CD4-positive, alpha-beta T cell treated with Interferon alpha-2 for 1 hour (primary cell): ENCODE results near the gene ARMH3.
"Not testable (repeated sequence)": the region's sequence is repeated elsewhere in the genome, so short reads cannot be mapped to it uniquely, and the experiment has no call there.

Experiments used
- DNase-seq, 2 donors: peaks; one replicate each; pipeline ENCODE4 v3.0.0-alpha.2; 2020 to 2022

The ARMH3 gene

DNA sequence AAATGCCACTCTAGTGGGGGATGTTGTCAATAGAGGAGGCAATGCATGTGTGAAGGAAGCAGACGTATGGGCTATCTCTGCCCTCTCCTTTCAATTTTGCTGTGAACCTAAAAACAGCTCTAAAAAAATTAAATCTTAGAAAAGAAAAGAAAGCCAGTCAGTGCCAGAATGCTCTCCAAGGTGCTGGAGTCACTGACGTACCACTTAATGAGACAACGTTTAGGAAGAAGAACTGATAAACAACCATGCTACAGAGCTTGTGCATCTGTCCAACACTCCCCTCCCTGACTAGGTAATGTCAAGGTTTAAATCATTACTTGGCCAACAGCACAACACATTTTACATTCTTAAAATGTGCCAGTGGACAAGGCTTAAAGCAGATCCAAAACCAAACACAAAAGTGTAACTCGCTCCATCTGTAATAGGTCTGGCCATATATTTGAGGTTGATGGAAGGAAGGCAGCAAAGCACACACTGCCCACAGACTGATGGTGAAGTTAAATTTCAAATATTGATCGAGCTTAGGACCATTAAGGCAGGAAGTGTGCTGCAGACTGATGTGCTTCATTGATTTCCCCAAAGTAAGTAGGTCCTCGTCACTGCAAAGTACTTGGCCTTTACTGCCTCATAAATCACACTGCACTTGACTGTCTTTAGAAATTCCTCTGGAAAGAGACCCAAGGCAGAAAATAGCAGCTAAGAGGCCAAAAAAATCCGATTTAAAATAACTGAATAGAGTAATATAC lies 15.5 kb downstream of the ARMH3 start:
- DNase-seq: no peak

DNA sequence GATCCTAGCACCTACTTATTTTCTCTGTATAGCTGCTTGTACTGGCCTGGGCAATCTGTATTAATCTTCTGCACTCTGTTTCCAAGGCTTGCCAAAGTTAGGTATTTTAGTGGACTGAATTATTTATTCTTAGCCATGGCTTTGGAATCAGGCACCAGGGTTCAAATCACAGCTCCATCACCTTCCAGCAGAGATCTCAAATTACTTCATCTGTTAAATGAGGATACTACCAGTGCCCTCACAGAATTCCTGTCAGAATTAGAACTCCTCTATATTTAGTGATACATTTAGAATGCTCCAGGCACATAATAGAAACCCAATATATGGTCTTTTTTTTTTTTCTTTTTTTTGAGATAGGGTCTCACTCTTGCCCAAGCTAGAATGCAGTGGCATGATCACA lies 17.6 kb downstream of the ARMH3 start:
- DNase-seq: no peak

DNA sequence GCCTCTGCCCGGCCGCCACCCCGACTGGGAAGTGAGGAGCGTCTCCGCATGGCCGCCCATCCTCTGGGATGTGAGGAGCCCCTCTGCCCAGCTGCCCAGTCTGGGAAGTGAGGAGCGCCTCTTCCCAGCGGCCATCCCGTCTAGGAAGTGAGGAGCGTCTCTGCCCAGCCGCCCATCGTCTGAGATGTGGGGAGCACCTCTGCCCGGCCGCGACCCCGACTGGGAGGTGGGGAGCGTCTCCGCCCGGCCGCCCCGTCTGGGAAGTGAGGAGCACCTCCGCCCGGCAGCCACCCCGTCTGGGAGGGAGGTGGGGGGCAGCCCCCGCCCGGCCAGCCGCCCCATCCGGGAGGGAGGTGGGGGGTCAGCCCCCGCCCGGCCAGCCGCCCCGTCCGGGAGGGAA lies 20.2 kb downstream of the ARMH3 start:
- DNase-seq: not testable (repeated sequence)

DNA sequence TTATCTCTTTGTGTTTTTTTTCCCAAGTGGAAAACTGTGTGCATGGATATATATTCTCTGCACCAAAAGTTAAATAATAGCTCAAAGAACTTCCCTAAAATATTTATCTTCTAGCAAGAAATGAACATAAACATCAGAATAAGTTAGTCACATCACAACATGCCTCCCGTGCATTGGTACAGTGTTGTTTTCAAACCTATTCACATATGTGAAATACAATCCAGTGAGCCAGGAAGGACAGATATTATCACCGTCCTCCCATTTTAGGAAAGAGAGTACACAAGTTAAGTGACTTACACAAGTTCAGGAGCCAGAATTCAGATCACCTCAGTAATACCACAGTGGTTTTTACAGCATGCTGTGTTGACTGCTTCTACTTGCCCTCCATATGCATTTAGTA lies 22.2 kb downstream of the ARMH3 start:
- DNase-seq: no peak

DNA sequence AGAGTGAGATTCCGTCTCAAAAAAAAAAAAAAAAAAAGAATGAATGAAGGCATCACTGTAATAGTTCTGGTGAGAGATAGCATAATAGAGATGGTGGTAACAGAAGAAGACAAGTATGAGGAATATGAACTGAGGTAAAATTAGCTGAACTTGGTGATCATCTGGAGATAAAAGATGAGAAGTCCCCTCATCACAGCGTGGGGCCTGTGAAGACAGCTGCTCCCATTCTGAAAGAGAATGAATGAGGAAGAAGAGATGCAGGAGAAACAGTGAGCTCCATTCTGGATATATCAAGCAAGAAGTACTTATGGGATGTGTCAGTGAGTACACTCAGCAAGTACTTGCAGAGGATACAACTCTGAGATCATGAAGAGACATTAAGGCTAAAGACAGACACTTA lies 28.7 kb downstream of the ARMH3 start:
- no peak for DNase-seq

DNA sequence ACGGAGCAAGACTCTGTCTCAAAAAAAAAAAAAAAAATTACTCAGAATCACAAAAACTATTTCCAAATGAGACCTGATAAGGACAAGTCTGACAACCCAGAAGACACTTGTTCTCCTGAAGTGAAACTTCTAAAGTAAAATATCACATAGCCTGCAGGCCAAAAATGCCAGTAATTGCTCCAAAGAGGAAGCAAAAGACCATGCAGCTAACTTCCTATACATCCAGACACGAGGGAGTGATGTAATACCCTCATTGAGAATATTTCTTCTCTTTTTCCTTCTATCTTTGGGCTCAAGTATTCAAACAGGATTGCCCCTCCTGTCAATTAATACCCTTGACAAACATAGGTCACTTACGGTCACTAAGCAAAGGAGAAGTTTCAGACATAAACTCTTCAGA lies 31.2 kb downstream of the ARMH3 start:
- no peak for DNase-seq

DNA sequence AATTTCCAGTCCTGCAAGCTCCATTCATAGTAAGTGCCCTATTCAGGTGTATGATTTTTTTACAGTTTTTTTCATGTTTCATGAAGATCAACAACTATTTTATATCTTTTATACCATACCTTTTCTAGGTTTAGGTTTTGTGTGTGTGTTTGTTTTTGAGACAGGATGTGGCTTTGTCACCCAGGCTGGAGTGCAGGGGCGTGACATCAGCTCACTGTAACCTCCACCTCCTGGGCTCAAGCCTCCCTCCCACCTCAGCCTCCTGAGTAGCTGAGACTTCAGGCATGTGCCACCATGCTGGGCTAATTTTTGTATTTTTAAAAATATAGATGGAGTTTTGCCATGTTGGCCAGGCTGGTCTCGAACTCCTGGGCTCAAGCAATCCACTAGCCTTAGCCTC lies 35.0 kb downstream of the ARMH3 start:
- peak in 1 of 2 donors; percentile 10 for DNase-seq

DNA sequence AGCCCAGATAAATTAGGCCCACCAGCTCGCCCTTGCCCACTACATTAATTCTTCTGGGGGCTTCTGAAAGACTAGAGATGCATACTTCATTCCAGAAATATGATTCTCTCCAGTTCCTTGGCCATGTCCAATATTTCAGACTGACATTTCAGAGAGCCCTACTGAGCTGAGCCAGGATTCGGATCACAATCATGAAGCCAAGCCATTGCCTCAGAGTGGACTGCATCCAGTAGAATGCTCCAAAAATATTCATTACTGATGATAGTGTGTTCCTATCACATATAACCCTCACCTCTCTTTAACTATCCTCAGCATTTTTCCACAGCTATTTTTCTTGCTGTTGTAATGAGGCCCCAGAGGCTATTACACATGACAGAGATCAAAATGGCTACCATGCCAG lies 38.7 kb downstream of the ARMH3 start:
- no peak for DNase-seq

DNA sequence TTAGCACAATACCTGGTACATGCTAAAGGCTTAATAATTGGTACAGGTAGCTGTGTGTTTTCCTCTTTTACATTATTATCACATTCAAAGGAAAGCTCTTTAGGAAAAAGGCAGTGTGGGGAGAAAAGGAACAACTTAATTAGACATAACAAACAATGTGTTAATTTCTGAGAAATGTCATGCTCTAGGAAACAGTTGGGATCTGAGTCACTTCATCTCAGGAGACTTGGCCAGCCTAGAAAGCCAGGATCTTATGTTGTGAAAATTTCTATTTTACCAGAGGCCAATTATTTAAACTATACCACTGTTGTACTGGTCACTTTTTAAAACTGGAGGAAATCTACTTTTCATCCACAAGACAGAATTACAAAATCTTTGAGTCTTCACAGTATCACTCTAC lies 39.6 kb downstream of the ARMH3 start:
- DNase-seq: no peak

DNA sequence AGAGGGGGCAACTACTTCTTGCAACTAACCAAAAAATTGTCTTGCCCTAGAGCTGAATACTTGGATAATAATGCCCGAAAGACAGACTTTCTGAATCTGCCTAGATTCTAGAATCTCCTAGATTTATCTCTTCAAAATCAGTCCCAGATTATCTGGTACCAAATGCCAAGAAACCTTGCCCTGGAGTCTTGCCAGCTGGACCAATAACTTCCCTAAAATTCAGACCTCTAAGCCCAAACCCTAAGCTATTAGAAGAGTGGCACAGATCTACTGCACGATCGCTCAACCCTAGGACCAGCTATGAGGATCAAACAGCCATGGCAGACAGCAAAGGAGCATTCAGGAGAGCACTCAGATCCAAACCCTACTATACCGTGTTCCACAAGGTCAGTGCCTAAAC lies 45.0 kb downstream of the ARMH3 start:
- DNase-seq: no peak

DNA sequence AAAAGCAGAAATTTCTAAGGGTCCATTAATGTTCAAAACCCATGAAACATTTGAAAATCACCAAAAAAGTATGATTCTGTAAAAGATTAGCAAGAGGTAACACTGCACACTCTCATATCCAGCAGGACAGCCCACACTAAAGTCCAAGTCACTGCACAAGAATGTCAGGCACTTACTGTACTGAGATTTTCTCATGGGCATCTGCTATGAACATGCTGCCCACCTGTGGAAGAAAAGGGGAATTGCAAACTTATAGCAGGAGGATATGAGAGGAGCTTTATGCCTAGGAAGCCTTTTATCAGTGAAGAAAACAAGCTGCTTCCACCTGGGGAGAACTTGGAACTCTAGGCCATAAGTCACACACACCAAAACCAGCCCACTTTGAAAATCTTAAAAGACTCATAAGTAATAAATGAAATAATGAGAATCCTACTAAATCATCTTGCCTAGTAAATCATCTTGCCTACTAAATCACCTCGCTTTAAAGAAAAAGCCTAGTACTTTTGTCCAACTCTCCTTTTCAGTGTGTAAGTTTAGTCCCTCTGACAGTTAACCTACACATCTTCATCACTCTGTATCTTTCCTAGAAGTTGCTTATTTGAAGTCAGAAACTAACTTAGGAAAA lies 46.1 kb downstream of the ARMH3 start:
- peak; percentile 63 to 70 for DNase-seq

DNA sequence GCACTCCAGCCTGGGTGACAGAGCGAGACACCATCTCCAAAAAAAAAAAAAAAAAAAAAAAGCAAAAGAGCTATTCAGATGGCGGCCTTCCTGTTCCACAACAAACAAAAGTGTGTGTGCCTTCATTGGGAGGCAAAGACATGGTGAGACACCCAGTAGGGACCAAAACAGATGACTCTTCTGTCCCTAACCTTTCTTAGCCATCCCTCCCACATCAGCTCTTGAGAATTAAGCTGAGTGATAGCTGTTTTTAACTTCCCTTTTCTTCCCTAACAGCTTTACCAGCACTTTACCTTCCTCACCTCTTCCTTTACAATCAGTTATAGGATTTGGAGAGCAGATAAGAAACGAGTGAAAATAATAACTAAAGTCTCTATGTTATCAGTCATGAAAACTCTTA lies 48.2 kb downstream of the ARMH3 start:
- DNase-seq: no peak

DNA sequence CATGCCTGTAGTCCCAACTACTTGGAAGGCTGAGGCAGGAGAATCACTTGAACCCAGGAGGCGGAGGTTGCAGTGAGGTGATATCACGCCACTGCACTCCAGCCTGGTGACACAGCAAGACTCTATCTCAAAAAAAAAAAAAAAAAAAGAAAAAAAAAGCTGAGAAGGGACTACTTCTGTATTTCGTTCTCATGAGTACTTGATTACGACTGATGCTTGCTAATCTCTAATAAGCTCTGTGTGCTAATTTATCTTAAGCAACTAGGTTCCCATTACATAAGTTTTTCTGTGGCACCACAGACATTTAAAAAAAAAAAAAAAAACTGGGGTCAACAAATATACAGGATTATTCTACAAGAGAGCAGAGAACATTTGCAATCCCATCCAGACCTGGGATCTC lies 48.9 kb downstream of the ARMH3 start:
- not testable (repeated sequence) for DNase-seq

DNA sequence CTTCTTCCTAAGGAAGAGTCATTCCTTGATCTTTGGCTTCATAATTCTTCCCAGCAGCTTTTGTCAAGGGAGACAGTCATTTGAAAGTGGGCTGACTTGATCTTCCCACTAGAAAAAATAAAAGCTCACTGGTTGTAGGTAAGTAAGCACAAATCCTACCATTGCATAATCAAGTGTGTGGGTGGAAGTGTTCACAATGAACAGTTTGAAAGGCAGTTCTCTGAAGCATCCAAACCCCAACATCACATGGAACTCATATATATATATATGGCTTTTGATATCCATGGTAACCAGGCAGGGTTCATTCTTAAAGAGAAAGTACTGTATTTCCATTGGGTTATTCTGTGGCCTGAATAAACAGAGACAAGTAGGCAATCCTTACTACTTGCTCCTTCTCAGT lies 51.6 kb downstream of the ARMH3 start:
- DNase-seq: no peak

DNA sequence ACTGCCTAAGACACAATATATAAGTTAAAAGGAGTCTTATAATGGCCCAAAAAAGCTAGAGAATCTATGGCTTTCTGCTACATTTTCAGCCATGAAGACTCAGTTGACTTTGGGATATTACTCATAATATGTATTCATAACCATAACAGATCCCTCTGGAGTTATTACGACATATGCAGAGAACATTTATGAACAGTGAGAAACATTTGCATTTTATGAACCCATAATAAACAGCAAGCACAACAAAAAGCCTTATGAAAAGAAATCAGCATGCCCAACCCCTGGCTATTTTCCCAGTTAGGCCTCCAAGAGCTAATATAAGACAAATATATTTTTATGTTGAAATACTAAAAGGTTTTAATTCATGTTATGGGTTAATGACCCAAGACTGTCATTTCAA lies 52.4 kb downstream of the ARMH3 start:
- no peak for DNase-seq

DNA sequence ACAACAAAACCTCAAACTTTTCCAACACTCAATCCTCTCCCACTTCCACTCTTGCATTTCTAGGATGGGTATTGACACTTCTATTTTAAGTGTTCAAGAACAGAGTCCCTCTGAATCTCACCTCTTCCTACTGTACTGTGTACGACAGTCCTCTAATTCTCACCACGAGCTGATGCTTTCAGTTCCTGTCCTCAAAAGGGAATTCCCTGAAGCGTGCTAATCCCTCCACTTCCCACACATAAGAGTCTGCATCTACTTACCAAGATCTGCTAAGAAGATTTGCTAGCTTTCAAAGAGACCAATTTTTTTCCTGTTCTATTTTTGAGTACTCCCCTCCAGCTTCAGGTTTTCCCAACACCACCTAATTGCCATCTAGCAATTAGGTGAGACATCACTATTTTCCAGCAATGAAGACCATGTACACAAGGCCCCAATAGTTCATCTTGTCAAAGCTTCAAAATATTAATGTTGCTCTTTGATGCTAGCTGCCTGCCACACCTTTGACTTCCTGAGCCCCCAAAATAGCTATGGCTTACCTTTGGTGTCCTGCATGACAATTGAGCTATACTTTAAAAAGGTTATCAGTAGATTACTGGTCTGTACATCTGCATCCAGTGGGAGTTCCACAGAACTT lies 54.4 kb downstream of the ARMH3 start:
- peak; percentile 7 to 25 for DNase-seq

DNA sequence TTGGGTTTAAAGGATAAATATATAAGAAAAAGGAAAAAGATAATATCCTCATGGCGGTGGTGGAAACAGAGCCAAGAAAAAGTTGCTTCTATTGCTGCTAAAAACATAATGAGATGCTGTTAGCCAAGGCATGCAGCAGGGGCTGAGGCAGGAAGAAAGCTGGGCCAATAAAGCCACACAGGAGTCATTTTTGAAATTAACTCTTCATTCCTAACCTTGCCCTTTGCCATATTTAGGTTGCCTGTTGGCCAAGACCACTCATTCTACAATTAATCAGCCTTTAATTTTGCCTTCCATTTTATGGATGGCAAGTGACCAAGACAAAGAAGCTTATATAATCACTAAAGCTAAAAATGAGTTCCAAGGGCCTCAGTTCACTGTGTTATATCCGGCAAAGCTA lies 58.2 kb downstream of the ARMH3 start:
- DNase-seq: no peak

DNA sequence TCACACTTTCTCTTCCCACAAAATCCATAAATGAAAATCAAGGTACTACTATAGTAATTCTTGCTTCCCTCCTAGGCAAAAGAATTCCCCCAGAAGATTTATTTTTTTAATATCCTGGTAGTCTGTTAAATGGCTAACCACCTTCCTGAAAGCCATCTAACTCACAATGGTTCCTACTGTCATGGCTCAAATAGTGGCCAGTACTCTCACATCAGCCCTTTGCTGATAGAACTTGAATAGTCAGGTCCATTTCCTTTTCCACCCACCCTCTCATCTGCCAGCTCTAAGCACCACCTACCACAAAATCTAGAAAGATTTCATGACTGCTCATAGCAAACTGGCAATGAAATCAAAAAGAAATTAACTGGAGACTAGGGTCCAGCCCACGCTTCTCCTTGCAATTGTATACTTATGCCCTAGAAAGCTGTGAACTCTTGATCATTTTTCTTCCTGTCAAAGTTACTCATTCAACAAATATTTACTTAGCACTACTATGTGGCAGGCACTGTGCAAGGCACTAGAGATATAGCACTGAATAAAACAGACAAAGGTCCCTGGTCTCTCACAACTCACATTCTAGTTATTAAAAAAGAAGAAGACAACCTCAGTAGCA lies 60.4 kb downstream of the ARMH3 start:
- no peak for DNase-seq

DNA sequence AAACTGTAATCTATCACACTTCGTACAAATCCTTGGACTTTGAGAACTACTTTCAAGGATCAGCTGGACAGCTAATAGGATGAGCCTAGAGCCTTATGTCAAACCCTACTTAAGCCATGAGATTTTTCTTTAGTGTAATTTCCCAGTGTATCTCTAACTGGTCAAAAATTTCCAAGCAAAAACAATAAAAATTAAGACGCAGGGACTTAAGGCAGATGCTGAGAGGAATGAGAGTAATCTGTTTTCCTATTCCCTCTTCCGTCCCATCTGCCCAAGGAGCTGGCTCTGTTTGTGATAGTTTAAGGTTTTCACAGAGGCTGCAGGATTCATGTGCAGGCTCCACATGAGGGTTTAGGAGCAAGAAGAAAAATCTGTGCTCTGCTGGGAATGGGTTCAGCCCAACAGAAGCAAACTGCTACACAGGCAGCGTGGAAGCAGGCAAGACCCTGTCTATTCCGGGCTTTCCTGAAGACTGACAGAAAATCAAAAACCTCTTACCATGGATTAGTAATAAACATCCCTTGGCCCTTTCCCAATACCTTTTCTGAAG lies 62.2 kb downstream of the ARMH3 start:
- DNase-seq: no peak

DNA sequence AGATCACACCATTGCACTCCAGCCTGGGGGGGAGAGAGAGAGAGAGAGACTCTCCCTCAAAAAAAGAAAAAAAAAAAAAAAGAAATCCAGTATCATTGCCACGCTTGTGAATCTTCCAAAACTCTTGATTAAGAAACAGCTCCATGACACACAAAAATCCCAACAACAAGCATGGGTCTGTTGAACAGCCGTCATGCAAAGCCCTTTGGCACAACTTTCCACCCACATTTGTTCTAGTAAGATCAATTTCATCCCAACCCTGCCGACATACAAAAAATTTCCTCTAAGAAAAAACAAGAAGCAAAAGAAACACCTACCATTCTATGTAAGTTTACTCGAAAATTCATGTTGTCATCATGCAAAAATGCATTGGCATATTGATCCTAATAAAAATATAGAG lies 62.8 kb downstream of the ARMH3 start:
- DNase-seq: no peak

DNA sequence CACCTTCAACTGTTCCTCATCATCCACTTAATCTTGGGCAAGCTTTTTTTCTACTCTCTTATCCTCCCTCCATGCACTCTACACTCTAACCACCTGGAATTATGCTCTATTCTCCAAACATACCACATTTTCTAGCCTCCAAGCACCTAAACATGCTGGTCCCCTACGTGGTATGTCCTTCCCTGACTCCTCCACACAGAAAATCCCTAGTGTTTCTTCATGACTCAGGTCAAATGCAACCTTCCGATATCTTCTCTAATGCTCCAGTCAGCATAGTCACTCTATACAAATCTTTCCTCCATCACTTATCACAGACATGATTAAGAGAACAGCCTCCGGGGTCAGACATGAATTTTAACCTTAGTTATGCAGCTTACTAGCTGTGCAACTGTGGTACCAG lies 68.8 kb downstream of the ARMH3 start:
- no peak for DNase-seq

DNA sequence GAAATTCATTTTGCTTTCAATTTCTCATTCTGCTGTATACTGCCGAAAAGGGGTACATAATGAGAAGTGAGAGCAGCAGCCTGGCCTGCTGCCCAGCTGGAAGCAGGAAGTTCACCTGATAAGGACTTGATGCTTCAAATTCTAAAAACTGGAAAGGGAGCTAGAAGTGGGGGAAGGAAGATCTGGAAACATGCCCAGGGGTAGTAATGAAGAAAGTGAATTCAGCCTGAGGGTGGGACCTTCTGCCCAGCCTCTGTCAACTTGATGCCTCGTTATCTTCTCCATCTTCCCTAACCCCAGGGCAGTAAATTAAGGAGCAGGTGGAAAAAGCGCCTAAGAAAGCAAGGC lies 69.4 kb downstream of the ARMH3 start:
- peak in 1 of 2 donors; percentile 20 for DNase-seq

DNA sequence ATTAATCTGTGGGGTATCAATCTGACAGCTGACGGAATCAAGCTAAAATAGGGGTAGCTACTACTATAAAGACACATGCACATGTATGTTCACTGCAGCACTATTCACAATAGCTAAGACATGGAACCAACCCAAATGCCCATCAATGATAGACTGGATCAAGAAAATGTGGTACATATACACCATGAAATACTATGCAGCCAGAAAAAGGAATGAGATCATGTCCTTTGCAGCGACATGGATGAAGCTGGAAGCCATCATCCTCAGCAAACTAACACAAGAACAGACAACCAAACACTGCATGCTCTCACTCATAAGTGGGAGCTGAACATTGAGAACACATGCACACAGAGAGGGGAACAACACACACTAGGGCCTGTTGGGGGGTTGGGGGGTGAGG lies 75.3 kb downstream of the ARMH3 start:
- DNase-seq: not testable (repeated sequence)
